Heart left ventricle (tissue), 16 donors: ENCODE results near the gene BLM. TPM values are rescaled to one million over a fixed set of nuclear protein-coding genes. Genes with fewer than 3 reads are reported as not detected.
A peak's percentile ranks its signal among the peaks of the same experiment; 100 is the strongest.

Experiments used
- ATAC-seq, 4 donors: fragments of 200-7000 bp; cut with Tn5 transposase; one replicate each; pipeline ENCODE4 v1.9.1; 2020 to 2022; ENCODE audit warnings: moderate library complexity in 4 of 4, mild to moderate bottlenecking in 3 of 4, moderate number of reproducible peaks in 1 of 4
- DNase-seq, 5 donors: peaks; one replicate each; pipeline ENCODE4 v3.0.0-alpha.2; 2020
- H3K27ac ChIP-seq, 12 donors: fragments of 200-600 bp; sonication (generic) in 4 of 12; one replicate each; pipeline versions ENCODE4 v1.5.0 to v1.8.0; 2016 to 2022; ENCODE audit warnings: mild to moderate bottlenecking in 2 of 12
- H3K27me3 ChIP-seq, 9 donors: fragments of 200-600 bp; sonication (generic) in 2 of 9; one replicate each; pipeline versions ENCODE4 v1.5.1 to v1.8.0; 2016 to 2022; ENCODE audit warnings: mild to moderate bottlenecking in 3 of 9
- H3K36me3 ChIP-seq, 9 donors: fragments of 200-600 bp; sonication (generic) in 2 of 9; one replicate each; pipeline versions ENCODE4 v1.5.0 to v1.8.0; 2018 to 2022; ENCODE audit warnings: mild to moderate bottlenecking in 2 of 9
- H3K4me1 ChIP-seq, 12 donors: fragments of 200-600 bp; sonication (generic) in 4 of 12; one replicate each; pipeline versions ENCODE4 v1.5.0 to v1.8.0; 2016 to 2022; ENCODE audit warnings: mild to moderate bottlenecking in 3 of 12
- H3K4me3 ChIP-seq, 12 donors: fragments of 200-600 bp; sonication (generic) in 4 of 12; one replicate each; pipeline versions ENCODE4 v1.5.0 to v1.8.0; 2017 to 2022; ENCODE audit warnings: mild to moderate bottlenecking in 9 of 12, moderate library complexity in 4 of 12
- H3K9me3 ChIP-seq, 12 donors: fragments of 200-600 bp; sonication (generic) in 4 of 12; one replicate each; pipeline versions ENCODE4 v1.5.0 to v1.8.0; 2016 to 2022; ENCODE audit warnings: mild to moderate bottlenecking in 1 of 12
- CTCF ChIP-seq, 12 donors: fragments of 200-600 bp; sonication (generic) in 4 of 12; IDR thresholded peaks; one replicate each; pipeline versions ENCODE4 v1.5.0 to v1.8.0; 2018 to 2022; ENCODE audit warnings: antibody characterized with exemption in 12 of 12, mild to moderate bottlenecking in 5 of 12
- POLR2A ChIP-seq, 2 donors: fragments of 450-650 bp; IDR thresholded peaks; one replicate each; pipeline ENCODE4 v1.6.1; 2017; ENCODE audit warnings: antibody characterized with exemption in 2 of 2, mild to moderate bottlenecking in 2 of 2, moderate library complexity in 2 of 2
- WGBS, 4 donors: extraction: QIAGEN DNeasy Blood & Tissue Kit in 2 of 4; methylation state at CpG; one replicate each; pipeline versions ENCODE4 v1.1.5 to v1.1.7; 2013 to 2018; 5-methylcytosine and 5-hydroxymethylcytosine counted together
- intact Hi-C, 10 donors: fragments of 100-400 bp; cut with DNase I; formaldehyde crosslinking; loops; one replicate each; pipeline versions ENCODE4 v1.11.1 to v1.14.2; 2022
- polyA plus RNA-seq, 2 donors: library from polyadenylated mRNA; stranded (reverse); fragments of 200-250 nt; gene quantifications; one replicate each; pipeline ENCODE4 v1.2.3, GENCODE V29; 2013
- total RNA-seq, 9 donors: library from RNA; depleted of rRNA in 2 of 9; stranded (reverse); fragments of >200 nt in 2 of 9; fragmentation: NEBNext Ultra II Directional in 3 of 9; extraction: Animal tissue kit (Norgen Biotek cat#: 25700) in 3 of 9; gene quantifications; one replicate each; pipeline versions ENCODE4 v1.1.0 to v1.2.4, GENCODE V29; 2016 to 2023
- donor health status: ischemic (EF 13 %, LVEDD 7.1; RV severe dilation, severe dysfunction).
- donor health status: healthy with polysubstance abuse.
- donor health status: DM: no; HTN: yes; CAD: no.
- donor health status: DM: no; HTN: no; CAD: no.
- donor health status: ischemic (EF 25% LVEDD 6.9; RV normal size, moderate dysfunction).
- donor health status: ischemic (EF 25% LVEDD 5.7; RV mildly dilated, moderate dysfunction).
- donor health status: healthy.
- donor health status: DM: yes; HTN: yes; CAD: no.
- donor health status: ischemic (EF 35%, LVEDD 5.7; RV mildly dilated, moderate dysfunction).
- donor health status: nonischemic (EF 11% LVEDD 7.7; RV severe dilation, severe dysfunction).
- donor health status: DM: yes; HTN: yes; CAD: no.
- donor health status: PGD.
- donor health status: ischemic (EF 29% LVEDD 5.4; RV normal size, mild dysfunction).
- donor health status: nonischemic (EF 23%, LVEDD 6.1; RV moderate dilation, normal function).

Gene BLM
- total and polyA plus RNA-seq, 11 donors: 4.3 to 39.6 (median 12.2) TPM

- H3K4me1 ChIP-seq: peaks cover 0 to 19% (median 0%) of the 10 kb centered on the region in 12 donors
- DNase-seq (no peak), ATAC-seq (peak in 3 of 4 donors; percentile 62 to 91 (median 82))
- peak overlapping the region in 7 of 12 donors; percentile 5 to 76 (median 46) for H3K27ac ChIP-seq
- 70 to 75% (median 73%) methylated on average over 6 of the region's 6 CpGs for WGBS, 4 donors
- H3K4me3 ChIP-seq: no peak overlapping the region
- H3K36me3 ChIP-seq: no peaks in the 10 kb centered on the region
- TF ChIP-seq POLR2A (IDR thresholded peaks at IDR 0.05) (no peak), CTCF (IDR thresholded peaks at IDR 0.05) (no peak)
- no peaks in the 10 kb centered on the region for H3K27me3 ChIP-seq
- intact Hi-C loops: no loop called here
- H3K9me3 ChIP-seq: no peaks in the 10 kb centered on the region
Measured at GRCh38 chr15:90680371-90680935, 36.7 kb upstream of the BLM start.

GRCh38 chr15:90681056-90681455, 36.1 kb upstream of the BLM start:
- ATAC-seq (peak in 1 of 4 donors; percentile 12), DNase-seq (no peak)
- Histone ChIP-seq H3K27me3 (no peaks in the 10 kb centered on the region), H3K4me1 (peaks cover 0 to 24% (median 0%) of the 10 kb centered on the region in 12 donors), H3K27ac (peak overlapping the region in 7 of 12 donors; percentile 5 to 76 (median 46)), H3K36me3 (no peaks in the 10 kb centered on the region), H3K9me3 (no peaks in the 10 kb centered on the region), H3K4me3 (no peak overlapping the region)
- intact Hi-C loops: no loop called here
- 89 to 94% (median 93%) methylated on average over 1 of the region's 1 CpG for WGBS, 4 donors
- TF ChIP-seq CTCF (IDR thresholded peaks at IDR 0.05): no peak
- no peak for TF ChIP-seq POLR2A (IDR thresholded peaks at IDR 0.05)

- no peaks in the 10 kb centered on the region for H3K9me3 ChIP-seq
- H3K27ac ChIP-seq: peak overlapping the region in 4 of 12 donors; percentile 5 to 76 (median 44)
- intact Hi-C loops: no loop called here
- peak in 1 of 4 donors; percentile 31 for ATAC-seq
- peak in 1 of 5 donors; percentile 30 for DNase-seq
- no peaks in the 10 kb centered on the region for H3K27me3 ChIP-seq
- H3K4me1 ChIP-seq: peaks cover 0 to 28% (median 0%) of the 10 kb centered on the region in 12 donors
- TF ChIP-seq POLR2A (IDR thresholded peaks at IDR 0.05) (no peak), CTCF (IDR thresholded peaks at IDR 0.05) (no peak)
- no peak overlapping the region for H3K4me3 ChIP-seq
- H3K36me3 ChIP-seq: no peaks in the 10 kb centered on the region
- 86 to 93% (median 90%) methylated on average over 9 of the region's 9 CpGs for WGBS, 4 donors
Measured at GRCh38 chr15:90681480-90681879, 35.7 kb upstream of the BLM start.

GRCh38 chr15:90683371-90683770, 33.8 kb upstream of the BLM start:
- H3K4me1 ChIP-seq: peaks cover 0 to 35% (median 0%) of the 10 kb centered on the region in 12 donors
- TF ChIP-seq CTCF (IDR thresholded peaks at IDR 0.05): no peak
- no peak for TF ChIP-seq POLR2A (IDR thresholded peaks at IDR 0.05)
- H3K9me3 ChIP-seq: peaks cover 0 to under 1% (median 0%) of the 10 kb centered on the region in 12 donors
- no peaks in the 10 kb centered on the region for H3K27me3 ChIP-seq
- intact Hi-C loops: no loop called here
- H3K36me3 ChIP-seq: no peaks in the 10 kb centered on the region
- H3K27ac ChIP-seq: no peak overlapping the region
- DNase-seq (no peak), ATAC-seq (no peak)
- no peak overlapping the region for H3K4me3 ChIP-seq
- WGBS, 4 donors: 79 to 87% (median 84%) methylated on average over 10 of the region's 10 CpGs
